HL-60/S4 treated with phorbol 12-myristate 13-acetate at 8.2 ng/mL for 4 days and 3 days (cell line): ENCODE data around the gene CLSTN1.
"Not testable (repeated sequence)": the region's sequence is repeated elsewhere in the genome, so short reads cannot be mapped to it uniquely, and the experiment has no call there.

Experiments
- in situ Hi-C: fragments of 300-500 bp; cut with MboI; formaldehyde crosslinking; loops from 2 replicates; pipeline ENCODE4 v1.15.0; 2022; ENCODE audit warnings: low sequenced_read_pairs

CLSTN1 gene

GRCh38 chr1:9768983-9769382 lies 54.8 kb downstream of the CLSTN1 start:
- in situ Hi-C loops, result no loop called here

GRCh38 chr1:9767964-9768668 lies 55.6 kb downstream of the CLSTN1 start:
- in situ Hi-C loops, result no loop called here

- in situ Hi-C loops, result no loop called here
Measured at GRCh38 chr1:9766759-9767442, 56.9 kb downstream of the CLSTN1 start.

GRCh38 chr1:9764550-9764949 lies 59.2 kb downstream of the CLSTN1 start:
- in situ Hi-C loops, result no loop called here

- in situ Hi-C loops, result no loop called here
Measured at GRCh38 chr1:9763914-9764313, 59.9 kb downstream of the CLSTN1 start.

- in situ Hi-C loops, result not testable (repeated sequence)
Measured at GRCh38 chr1:9762446-9762845, 61.3 kb downstream of the CLSTN1 start.

GRCh38 chr1:9761855-9762254 lies 61.9 kb downstream of the CLSTN1 start:
- in situ Hi-C loops, result no loop called here

- in situ Hi-C loops, result no loop called here
Measured at GRCh38 chr1:9760824-9761223, 62.9 kb downstream of the CLSTN1 start.

GRCh38 chr1:9759939-9760338 lies 63.8 kb downstream of the CLSTN1 start:
- in situ Hi-C loops, result no loop called here

GRCh38 chr1:9758559-9759121 lies 65.1 kb downstream of the CLSTN1 start:
- in situ Hi-C loops, result no loop called here

- in situ Hi-C loops, result no loop called here
Measured at GRCh38 chr1:9755441-9755995, 68.2 kb downstream of the CLSTN1 start.

- in situ Hi-C loops, result no loop called here
Measured at GRCh38 chr1:9753121-9753531, 70.6 kb downstream of the CLSTN1 start.

- in situ Hi-C loops, result no loop called here
Measured at GRCh38 chr1:9751971-9752370, 71.8 kb downstream of the CLSTN1 start.

GRCh38 chr1:9749361-9749760 lies 74.4 kb downstream of the CLSTN1 start:
- in situ Hi-C loops, result no loop called here

GRCh38 chr1:9748391-9748790 lies 75.4 kb downstream of the CLSTN1 start:
- in situ Hi-C loops, result not testable (repeated sequence)

GRCh38 chr1:9746651-9747050 lies 77.1 kb downstream of the CLSTN1 start:
- in situ Hi-C loops, result no loop called here

GRCh38 chr1:9746211-9746610 lies 77.6 kb downstream of the CLSTN1 start:
- in situ Hi-C loops, result no loop called here

GRCh38 chr1:9744106-9744799 lies 79.5 kb downstream of the CLSTN1 start:
- in situ Hi-C loops, result no loop called here

- in situ Hi-C loops, result no loop called here
Measured at GRCh38 chr1:9737671-9738070, 86.1 kb downstream of the CLSTN1 start.

- in situ Hi-C loops, result no loop called here
Measured at GRCh38 chr1:9737057-9737456, 86.7 kb downstream of the CLSTN1 start.

GRCh38 chr1:9736241-9736640 lies 87.5 kb downstream of the CLSTN1 start:
- in situ Hi-C loops, result no loop called here
